Neural cell (in vitro differentiated cells): Measurements from ENCODE around the gene STAT5B. TPM values are rescaled to one million over a fixed set of nuclear protein-coding genes. Genes with fewer than 3 reads are reported as not detected.
"Not testable (repeated sequence)": the region's sequence is repeated elsewhere in the genome, so short reads cannot be mapped to it uniquely, and the experiment has no call there.

Source experiments
- H2AFZ ChIP-seq: fragments of 200-600, 300-800 bp; sonication (generic), shearing (Covaris generic); 2 replicates; pipeline ENCODE4 v1.6.0; 2014; ENCODE audit warnings: low read depth, mild to moderate bottlenecking, antibody characterized with exemption, low read length, moderate library complexity
- H3F3A ChIP-seq: fragments of 200-600 bp; shearing (Covaris generic); 2 replicates; pipeline ENCODE4 v1.6.1; 2016; ENCODE audit warnings: mild to moderate bottlenecking, moderate library complexity, mixed read lengths, antibody characterized with exemption, low read length; ENCODE audit not compliant: insufficient read depth, poor library complexity, severe bottlenecking
- H3K27ac ChIP-seq: fragments of 200-600, 300-800 bp; sonication (generic), shearing (Covaris generic); 2 replicates; pipeline ENCODE4 v1.5.1; 2014; ENCODE audit warnings: mild to moderate bottlenecking, low read length, moderate library complexity
- H3K27me3 ChIP-seq: fragments of 300-800, 200-600 bp; sonication (generic), shearing (Covaris generic); 2 replicates; pipeline ENCODE4 v1.6.0; 2014; ENCODE audit warnings: mild to moderate bottlenecking, low read depth, low read length, moderate library complexity; ENCODE audit not compliant: insufficient read depth
- H3K36me3 ChIP-seq: fragments of 300-800, 200-600 bp; sonication (generic), shearing (Covaris generic); 2 replicates; pipeline ENCODE4 v1.5.1; 2014; ENCODE audit warnings: mild to moderate bottlenecking, antibody characterized with exemption, low read length, moderate library complexity; ENCODE audit not compliant: insufficient read depth
- H3K4me2 ChIP-seq: fragments of 300-800, 200-600 bp; sonication (generic), shearing (Covaris generic); 2 replicates; pipeline ENCODE4 v1.6.0; 2014; ENCODE audit warnings: mild to moderate bottlenecking, low read length
- H3K4me3 ChIP-seq: fragments of 300-800, 200-600 bp; sonication (generic), shearing (Covaris generic); 2 replicates; pipeline ENCODE4 v1.5.1; 2014; ENCODE audit warnings: mild to moderate bottlenecking, low read length, moderate library complexity
- H3K79me2 ChIP-seq: fragments of 200-600 bp; shearing (Covaris generic); replicated peaks from 2 replicates; pipeline ENCODE4 v1.6.0; 2014; ENCODE audit warnings: mild to moderate bottlenecking, low read length, moderate library complexity; ENCODE audit not compliant: insufficient read depth
- H3K9ac ChIP-seq: fragments of 300-800, 200-600 bp; sonication (generic), shearing (Covaris generic); 2 replicates; pipeline ENCODE4 v1.6.1; 2016; ENCODE audit warnings: mild to moderate bottlenecking, low read length, mixed read lengths
- H3K9me2 ChIP-seq: fragments of 200-600 bp; shearing (Covaris generic); 2 replicates; pipeline ENCODE4 v1.6.1; 2016; ENCODE audit warnings: mild to moderate bottlenecking, low read length, mixed read lengths; ENCODE audit not compliant: insufficient read depth
- H3K9me3 ChIP-seq: fragments of 200-600, 300-800 bp; sonication (generic), shearing (Covaris generic); 2 replicates; pipeline ENCODE4 v1.6.1; 2016; ENCODE audit warnings: mild to moderate bottlenecking, mixed run types, low read length, moderate library complexity, mixed read lengths
- H4K20me1 ChIP-seq: fragments of 200-600 bp; shearing (Covaris generic); 2 replicates; pipeline ENCODE4 v1.6.1; 2016; ENCODE audit warnings: mild to moderate bottlenecking, mixed run types; ENCODE audit not compliant: insufficient read depth
- EP300 ChIP-seq: fragments of 450-650 bp; conservative IDR thresholded peaks from 2 replicates; pipeline ENCODE4 v1.6.1; 2014; ENCODE audit warnings: antibody characterized with exemption, mild to moderate bottlenecking, moderate library complexity; ENCODE audit not compliant: poor library complexity, severe bottlenecking
- EZH2 ChIP-seq: fragments of 200-600, 300-800 bp; shearing (Covaris generic), sonication (generic); IDR thresholded peaks from 2 replicates; pipeline ENCODE4 v1.6.1; 2014; ENCODE audit warnings: antibody characterized with exemption, low read length, borderline replicate concordance, mild to moderate bottlenecking; ENCODE audit not compliant: insufficient read depth, poor library complexity, severe bottlenecking
- MXI1 ChIP-seq: fragments of 450-650 bp; conservative IDR thresholded peaks from 2 replicates; pipeline ENCODE4 v1.6.1; 2014; ENCODE audit warnings: antibody characterized with exemption, mild to moderate bottlenecking; ENCODE audit not compliant: poor library complexity, severe bottlenecking
- POLR2AphosphoS5 ChIP-seq: IDR thresholded peaks from 2 replicates; pipeline ENCODE4 v1.6.1; 2012
- RAD21 ChIP-seq: fragments of 450-650 bp; conservative IDR thresholded peaks from 2 replicates; pipeline ENCODE4 v1.6.1; 2014; ENCODE audit warnings: antibody characterized with exemption, mild to moderate bottlenecking, moderate library complexity
- SMC3 ChIP-seq: fragments of 450-650 bp; conservative IDR thresholded peaks from 2 replicates; pipeline ENCODE4 v1.6.1; 2014; ENCODE audit warnings: antibody characterized with exemption, mild to moderate bottlenecking, moderate library complexity; ENCODE audit not compliant: poor library complexity
- TAF1 ChIP-seq: IDR thresholded peaks from 2 replicates; pipeline ENCODE4 v1.6.1; 2012; ENCODE audit warnings: low read depth
- polyA plus RNA-seq: library from polyadenylated mRNA; depleted of rRNA; stranded (reverse); fragments of >200 nt; gene quantifications from 2 replicates; pipeline ENCODE4 v1.2.3, GENCODE V29; 2014
- TF ChIP-seq, protein P1 (sequence below): IDR thresholded peaks from 2 replicates; pipeline ENCODE4 v1.6.1; 2012; ENCODE audit warnings: borderline replicate concordance
- TF ChIP-seq, protein P2 (sequence below): fragments of 450-650 bp; IDR thresholded peaks from 2 replicates; pipeline ENCODE4 v1.5.1; 2014; ENCODE audit warnings: antibody characterized with exemption, mild to moderate bottlenecking, moderate library complexity; ENCODE audit not compliant: poor library complexity, severe bottlenecking

The STAT5B gene
- polyA plus RNA-seq, 1 donor from 2014 or later, result 47.4 TPM

DNA sequence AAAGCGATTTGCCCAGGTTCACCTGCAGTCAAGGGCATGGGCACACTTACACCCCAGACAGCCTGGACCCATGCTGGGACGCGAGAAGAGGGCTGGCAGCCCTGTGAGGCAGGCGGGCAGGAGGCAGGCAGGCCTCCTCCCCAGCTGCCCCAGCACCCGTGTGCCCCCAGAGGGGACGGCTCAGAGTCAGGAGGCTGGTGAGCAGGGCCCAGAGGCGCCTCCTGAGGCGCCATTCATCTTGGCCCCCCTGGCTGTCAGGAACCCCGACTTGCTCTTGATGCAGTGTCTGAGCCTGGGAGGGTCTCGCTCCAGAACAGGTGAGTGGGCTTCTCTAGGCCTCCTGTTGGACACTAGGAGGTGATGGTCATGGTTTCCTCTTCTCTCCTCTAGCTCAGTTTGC is 23.2 kb upstream of the STAT5B start:
- not testable (repeated sequence) for H3K36me3 ChIP-seq, H3K27me3 ChIP-seq, H3F3A ChIP-seq, H2AFZ ChIP-seq, H3K27ac ChIP-seq, H3K9me2 ChIP-seq, H4K20me1 ChIP-seq, H3K4me3 ChIP-seq, H3K9me3 ChIP-seq, H3K9ac ChIP-seq, H3K4me2 ChIP-seq, H3K79me2 ChIP-seq

DNA sequence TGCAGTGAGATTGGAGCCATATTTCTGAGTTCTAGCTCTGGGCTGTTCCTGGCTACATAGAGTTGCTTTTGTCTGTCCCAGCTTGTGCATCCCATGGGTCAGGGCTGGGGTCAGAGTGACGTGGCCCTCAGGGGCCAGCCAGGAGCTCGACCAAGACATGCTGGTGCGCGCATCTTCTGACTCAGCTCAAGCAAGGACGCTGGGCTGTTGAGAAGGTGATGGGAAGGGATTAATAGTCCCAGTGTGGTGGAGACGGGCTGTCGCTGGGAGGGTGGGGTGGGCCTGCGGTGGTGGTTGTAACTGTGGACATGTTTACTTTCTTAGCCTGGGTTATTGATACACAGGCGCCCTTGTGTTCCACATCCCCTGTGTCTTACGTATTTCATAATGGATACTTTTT is 21.6 kb upstream of the STAT5B start:
- not testable (repeated sequence) for H3K36me3 ChIP-seq, H3K27ac ChIP-seq, H3F3A ChIP-seq, H3K27me3 ChIP-seq, H3K9me2 ChIP-seq, H2AFZ ChIP-seq, H3K9ac ChIP-seq, H3K4me3 ChIP-seq, H4K20me1 ChIP-seq, H3K9me3 ChIP-seq, H3K79me2 ChIP-seq, H3K4me2 ChIP-seq

DNA sequence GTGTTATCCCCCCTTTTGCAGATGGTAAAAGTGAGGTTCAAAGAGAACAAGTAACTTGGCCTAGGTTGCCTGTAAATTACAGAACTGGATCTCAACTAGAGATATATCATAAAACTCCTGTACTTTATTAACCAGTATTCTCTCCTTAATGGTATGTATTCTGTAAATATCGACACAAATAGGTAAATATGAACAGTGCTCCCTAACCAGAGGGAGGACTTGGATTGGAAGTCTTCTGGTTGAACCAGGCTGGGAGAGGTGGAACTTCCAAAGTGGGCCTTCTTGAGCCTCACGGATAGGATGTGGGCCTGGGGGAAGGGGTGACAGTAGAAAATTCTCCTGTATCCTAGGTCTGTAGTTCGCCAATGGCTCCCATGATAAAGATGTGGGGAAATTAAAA is 19.8 kb upstream of the STAT5B start:
- Histone ChIP-seq H3F3A (no peaks in the 10 kb centered on the region), H3K9ac (no peak overlapping the region), H3K27ac (no peak overlapping the region), H3K36me3 (no peaks in the 10 kb centered on the region), H3K27me3 (no peaks in the 10 kb centered on the region), H3K4me3 (no peak overlapping the region), H3K9me3 (no peaks in the 10 kb centered on the region), H2AFZ (no peak overlapping the region), H4K20me1 (no peaks in the 10 kb centered on the region), H3K9me2 (no peaks in the 10 kb centered on the region), H3K79me2 (no peaks in the 10 kb centered on the region), H3K4me2 (no peak overlapping the region)
- TF ChIP-seq SMC3 (no peak), POLR2AphosphoS5 (no peak), MXI1 (no peak), RAD21 (no peak), EZH2 (no peak), TAF1 (no peak), EP300 (no peak)
- TF ChIP-seq, protein P1, sequence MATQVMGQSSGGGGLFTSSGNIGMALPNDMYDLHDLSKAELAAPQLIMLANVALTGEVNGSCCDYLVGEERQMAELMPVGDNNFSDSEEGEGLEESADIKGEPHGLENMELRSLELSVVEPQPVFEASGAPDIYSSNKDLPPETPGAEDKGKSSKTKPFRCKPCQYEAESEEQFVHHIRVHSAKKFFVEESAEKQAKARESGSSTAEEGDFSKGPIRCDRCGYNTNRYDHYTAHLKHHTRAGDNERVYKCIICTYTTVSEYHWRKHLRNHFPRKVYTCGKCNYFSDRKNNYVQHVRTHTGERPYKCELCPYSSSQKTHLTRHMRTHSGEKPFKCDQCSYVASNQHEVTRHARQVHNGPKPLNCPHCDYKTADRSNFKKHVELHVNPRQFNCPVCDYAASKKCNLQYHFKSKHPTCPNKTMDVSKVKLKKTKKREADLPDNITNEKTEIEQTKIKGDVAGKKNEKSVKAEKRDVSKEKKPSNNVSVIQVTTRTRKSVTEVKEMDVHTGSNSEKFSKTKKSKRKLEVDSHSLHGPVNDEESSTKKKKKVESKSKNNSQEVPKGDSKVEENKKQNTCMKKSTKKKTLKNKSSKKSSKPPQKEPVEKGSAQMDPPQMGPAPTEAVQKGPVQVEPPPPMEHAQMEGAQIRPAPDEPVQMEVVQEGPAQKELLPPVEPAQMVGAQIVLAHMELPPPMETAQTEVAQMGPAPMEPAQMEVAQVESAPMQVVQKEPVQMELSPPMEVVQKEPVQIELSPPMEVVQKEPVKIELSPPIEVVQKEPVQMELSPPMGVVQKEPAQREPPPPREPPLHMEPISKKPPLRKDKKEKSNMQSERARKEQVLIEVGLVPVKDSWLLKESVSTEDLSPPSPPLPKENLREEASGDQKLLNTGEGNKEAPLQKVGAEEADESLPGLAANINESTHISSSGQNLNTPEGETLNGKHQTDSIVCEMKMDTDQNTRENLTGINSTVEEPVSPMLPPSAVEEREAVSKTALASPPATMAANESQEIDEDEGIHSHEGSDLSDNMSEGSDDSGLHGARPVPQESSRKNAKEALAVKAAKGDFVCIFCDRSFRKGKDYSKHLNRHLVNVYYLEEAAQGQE, result no peak
- TF ChIP-seq, protein P2, sequence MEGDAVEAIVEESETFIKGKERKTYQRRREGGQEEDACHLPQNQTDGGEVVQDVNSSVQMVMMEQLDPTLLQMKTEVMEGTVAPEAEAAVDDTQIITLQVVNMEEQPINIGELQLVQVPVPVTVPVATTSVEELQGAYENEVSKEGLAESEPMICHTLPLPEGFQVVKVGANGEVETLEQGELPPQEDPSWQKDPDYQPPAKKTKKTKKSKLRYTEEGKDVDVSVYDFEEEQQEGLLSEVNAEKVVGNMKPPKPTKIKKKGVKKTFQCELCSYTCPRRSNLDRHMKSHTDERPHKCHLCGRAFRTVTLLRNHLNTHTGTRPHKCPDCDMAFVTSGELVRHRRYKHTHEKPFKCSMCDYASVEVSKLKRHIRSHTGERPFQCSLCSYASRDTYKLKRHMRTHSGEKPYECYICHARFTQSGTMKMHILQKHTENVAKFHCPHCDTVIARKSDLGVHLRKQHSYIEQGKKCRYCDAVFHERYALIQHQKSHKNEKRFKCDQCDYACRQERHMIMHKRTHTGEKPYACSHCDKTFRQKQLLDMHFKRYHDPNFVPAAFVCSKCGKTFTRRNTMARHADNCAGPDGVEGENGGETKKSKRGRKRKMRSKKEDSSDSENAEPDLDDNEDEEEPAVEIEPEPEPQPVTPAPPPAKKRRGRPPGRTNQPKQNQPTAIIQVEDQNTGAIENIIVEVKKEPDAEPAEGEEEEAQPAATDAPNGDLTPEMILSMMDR, result no peak
